Body of pancreas (tissue), 4 donors: ENCODE results near the gene GLI3.

Experiments
- CTCF ChIP-seq, 7 experiments: fragments of 450-650 bp in 4 of 7; fragments of 200-600 bp in 3 of 7; sonication (generic) in 3 of 7; IDR thresholded peaks; one replicate each; pipeline ENCODE4 v1.5.1; 2016 to 2019; ENCODE audit warnings: antibody characterized with exemption in 7 of 7
- POLR2A ChIP-seq, 3 donors: fragments of 450-650 bp; IDR thresholded peaks; one replicate each; pipeline ENCODE4 v1.6.1; 2016; ENCODE audit warnings: antibody characterized with exemption in 3 of 3, mild to moderate bottlenecking in 2 of 3

GRCh38 chr7:42226354-42226941, 10.6 kb downstream of the GLI3 start:
- no peak for TF ChIP-seq CTCF (IDR thresholded peaks at IDR 0.05)
- TF ChIP-seq POLR2A (IDR thresholded peaks at IDR 0.05): no peak
